Fibroblast of lung (primary cell): ENCODE measurements around the gene YIF1B. TPM values are rescaled to one million over a fixed set of nuclear protein-coding genes. Genes with fewer than 3 reads are reported as not detected.

Source experiments
- DNase-seq, 2 donors: peaks; one replicate each; pipeline versions ENCODE4 v3.0.0 to v3.0.0-alpha.2; 2010; ENCODE audit warnings: low read depth in 2 of 2
- H2AFZ ChIP-seq: 2 replicates; pipeline ENCODE4 v1.5.1; 2012; ENCODE audit warnings: low read length, control low read depth, inconsistent platforms
- H3K27ac ChIP-seq: 2 replicates; pipeline ENCODE4 v1.5.1; 2011; ENCODE audit warnings: low read length, control low read depth; ENCODE audit not compliant: insufficient read depth
- H3K27me3 ChIP-seq: 2 replicates; pipeline ENCODE4 v1.5.1; 2011; ENCODE audit warnings: mild to moderate bottlenecking, low read length; ENCODE audit not compliant: control insufficient read depth, insufficient read depth
- H3K36me3 ChIP-seq: 2 replicates; pipeline ENCODE4 v1.5.1; 2011; ENCODE audit warnings: low read length; ENCODE audit not compliant: control insufficient read depth, insufficient read depth
- H3K4me1 ChIP-seq: 2 replicates; pipeline ENCODE4 v1.5.1; 2011; ENCODE audit warnings: low read length; ENCODE audit not compliant: control insufficient read depth, insufficient read depth; ENCODE audit errors: extremely low read depth
- H3K4me2 ChIP-seq: 2 replicates; pipeline ENCODE4 v1.5.1; 2011; ENCODE audit warnings: low read length, control low read depth; ENCODE audit not compliant: insufficient read depth; ENCODE audit errors: extremely low read depth
- H3K4me3 ChIP-seq, 4 experiments: fragments of 200-600 bp in 1 of 4; sonication (generic) in 1 of 4; replicated peaks in 1 of 4; 2 replicates each; pipeline ENCODE4 v1.5.1; 2011 to 2016; ENCODE audit warnings: low read length in 4 of 4, low read depth in 3 of 4, mild to moderate bottlenecking in 3 of 4, control low read depth in 2 of 4, inconsistent platforms in 1 of 4, mixed read lengths in 1 of 4; ENCODE audit not compliant: insufficient read depth in 1 of 4; ENCODE audit errors: control extremely low read depth in 1 of 4
- H3K79me2 ChIP-seq: 2 replicates; pipeline ENCODE4 v1.5.1; 2012; ENCODE audit warnings: mild to moderate bottlenecking, low read length, inconsistent platforms; ENCODE audit not compliant: control insufficient read depth, insufficient read depth
- H3K9ac ChIP-seq: 2 replicates; pipeline ENCODE4 v1.5.1; 2011; ENCODE audit warnings: mild to moderate bottlenecking, low read length, control low read depth; ENCODE audit not compliant: insufficient read depth
- H3K9me3 ChIP-seq: 2 replicates; pipeline ENCODE4 v1.5.1; 2012; ENCODE audit warnings: low read depth, low read length; ENCODE audit not compliant: control insufficient read depth, insufficient read depth
- H4K20me1 ChIP-seq: 2 replicates; pipeline ENCODE4 v1.5.1; 2011; ENCODE audit warnings: low read length; ENCODE audit not compliant: control insufficient read depth, insufficient read depth; ENCODE audit errors: extremely low read depth
- CTCF ChIP-seq, 2 donors: IDR thresholded peaks in 1 of 2; conservative IDR thresholded peaks in 1 of 2; 1 replicate in 1 of 2; 2 replicates in 1 of 2; pipeline ENCODE4 v1.5.1; 2011 to 2012; ENCODE audit warnings: low read length in 2 of 2, control low read depth in 1 of 2, inconsistent platforms in 1 of 2, low read depth in 1 of 2, mild to moderate bottlenecking in 1 of 2
- EZH2 ChIP-seq: IDR thresholded peaks from 2 replicates; pipeline ENCODE4 v1.5.1; 2012; ENCODE audit warnings: low read length, control low read depth, mild to moderate bottlenecking; ENCODE audit errors: missing control alignments
- polyA plus RNA-seq, 2 donors: library from polyadenylated mRNA; depleted of rRNA in 1 of 2; stranded (reverse) in 1 of 2; unstranded in 1 of 2; fragments of >200 nt; gene quantifications; 2 replicates each; pipeline ENCODE4 v1.2.1, GENCODE V29; 2011 to 2012; ENCODE audit warnings: missing spikeins in 1 of 2
- total RNA-seq: library from RNA; depleted of rRNA; stranded (reverse); fragments of >200 nt; gene quantifications from 2 replicates; pipeline ENCODE4 v1.2.1, GENCODE V29; 2014

YIF1B gene
- total and polyA plus RNA-seq, 2 donors (not counting 1 experiment from before 2014, with no cell fraction given), result 73.3 to 96.5 TPM

- Histone ChIP-seq H3K27ac (no peak overlapping the region), H3K36me3 (peaks cover 4% of the 10 kb centered on the region), H3K4me1 (no peaks in the 10 kb centered on the region), H3K27me3 (no peaks in the 10 kb centered on the region), H3K4me2 (no peak overlapping the region), H3K9me3 (no peaks in the 10 kb centered on the region), H3K4me3 (no peak overlapping the region), H4K20me1 (no peaks in the 10 kb centered on the region), H3K9ac (no peak overlapping the region), H2AFZ (no peak overlapping the region), H3K79me2 (no peaks in the 10 kb centered on the region)
- TF ChIP-seq CTCF (conservative IDR thresholded peaks at IDR 0.05 in 1 of 2, IDR thresholded peaks at IDR 0.05 in 1 of 2; ENCODE audit: low read depth in 1 of 2, low read length in 2 of 2), result no peak
- TF ChIP-seq EZH2, result no peak
- DNase-seq, result no peak
These were observed 16.0 kb upstream of the YIF1B start for GRCh38 chr19:38331728-38332127.

GRCh38 chr19:38329651-38330050 is 13.9 kb upstream of the YIF1B start:
- Histone ChIP-seq H3K27me3 (no peaks in the 10 kb centered on the region), H4K20me1 (no peaks in the 10 kb centered on the region), H3K9ac (no peak overlapping the region), H3K4me3 (no peak overlapping the region), H3K9me3 (no peaks in the 10 kb centered on the region), H3K4me1 (no peaks in the 10 kb centered on the region), H3K27ac (no peak overlapping the region), H3K36me3 (peaks cover 9% of the 10 kb centered on the region), H2AFZ (no peak overlapping the region), H3K4me2 (no peak overlapping the region), H3K79me2 (no peaks in the 10 kb centered on the region)
- no peak for DNase-seq
- TF ChIP-seq EZH2 (no peak), CTCF (conservative IDR thresholded peaks at IDR 0.05 in 1 of 2, IDR thresholded peaks at IDR 0.05 in 1 of 2; ENCODE audit: low read depth in 1 of 2, low read length in 2 of 2) (no peak)

GRCh38 chr19:38326591-38326990 is 10.8 kb upstream of the YIF1B start:
- H3K36me3 ChIP-seq, result peaks cover 9% of the 10 kb centered on the region
- H3K9me3 ChIP-seq, result no peaks in the 10 kb centered on the region
- no peaks in the 10 kb centered on the region for H3K27me3 ChIP-seq
- no peak overlapping the region for H3K4me2 ChIP-seq
- H3K27ac ChIP-seq, result no peak overlapping the region
- no peak overlapping the region for H2AFZ ChIP-seq
- no peak overlapping the region for H3K4me3 ChIP-seq
- DNase-seq, result no peak
- H4K20me1 ChIP-seq, result no peaks in the 10 kb centered on the region
- no peak overlapping the region for H3K9ac ChIP-seq
- H3K4me1 ChIP-seq, result peaks cover under 1% of the 10 kb centered on the region
- TF ChIP-seq EZH2, result no peak
- TF ChIP-seq CTCF (conservative IDR thresholded peaks at IDR 0.05 in 1 of 2, IDR thresholded peaks at IDR 0.05 in 1 of 2; ENCODE audit: low read depth in 1 of 2, low read length in 2 of 2), result no peak
- peaks cover 12% of the 10 kb centered on the region for H3K79me2 ChIP-seq
